T-helper 17 cell (primary cell): ENCODE results near the gene DCAF12. TPM values are rescaled to one million over a fixed set of nuclear protein-coding genes. Genes with fewer than 3 reads are reported as not detected.
"Not testable (repeated sequence)": the region's sequence is repeated elsewhere in the genome, so short reads cannot be mapped to it uniquely, and the experiment has no call there.

Experiments used
- ATAC-seq: fragments of 150-1000 bp; cut with Tn5 transposase; 2 replicates; pipeline ENCODE4 v1.10.0; 2021; ENCODE audit warnings: mild to moderate bottlenecking, moderate library complexity
- DNase-seq, 3 donors: peaks; one replicate each; pipeline versions ENCODE4 v3.0.0 to v3.0.0-alpha.2; 2020 to 2021
- H3K9me3 ChIP-seq: one replicate; pipeline ENCODE4 v1.7.0; 2013; ENCODE audit warnings: low read length, mild to moderate bottlenecking; ENCODE audit not compliant: control insufficient read depth, poor library complexity, severe bottlenecking
- H3K27ac Mint-ChIP-seq: one replicate; pipeline ENCODE4 v1.8.0; 2022; ENCODE audit warnings: mild to moderate bottlenecking, moderate library complexity, mixed read lengths
- H3K27me3 Mint-ChIP-seq: one replicate; pipeline ENCODE4 v1.8.0; 2022; ENCODE audit warnings: mixed read lengths
- H3K36me3 Mint-ChIP-seq: one replicate; pipeline ENCODE4 v1.8.0; 2022; ENCODE audit warnings: low read depth, mixed read lengths
- H3K4me1 Mint-ChIP-seq: one replicate; pipeline ENCODE4 v1.8.0; 2022; ENCODE audit warnings: mild to moderate bottlenecking, mixed read lengths
- H3K4me3 Mint-ChIP-seq: one replicate; pipeline ENCODE4 v1.8.0; 2022; ENCODE audit warnings: mild to moderate bottlenecking, moderate library complexity, mixed read lengths
- total RNA-seq, 4 donors: library from RNA in 2 of 4; stranded (reverse) in 2 of 4; gene quantifications; one replicate each; pipeline ENCODE4 v1.2.3 and lab custom pipeline; 2022 to 2026

Gene DCAF12
- total RNA-seq, 2 donors from 2014 or later = 14.8 TPM

DNA sequence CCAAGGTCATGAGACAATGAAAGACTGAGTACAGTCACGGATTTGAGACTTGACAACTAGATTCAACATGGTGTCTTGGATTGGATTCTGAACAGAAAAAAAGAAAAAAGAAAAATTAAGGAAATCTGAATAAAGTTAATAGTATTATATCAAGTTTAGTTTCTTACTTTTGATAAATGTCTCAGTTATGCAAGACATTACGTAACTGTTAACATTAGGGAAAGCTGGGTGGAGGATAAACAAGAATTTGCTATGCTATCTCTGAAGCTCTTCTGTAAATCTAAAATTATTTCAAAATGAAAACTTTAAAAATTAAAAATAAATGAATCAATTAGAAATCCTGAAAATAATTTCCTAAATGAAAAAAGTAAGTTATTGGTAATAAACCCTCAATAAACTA lies 14.4 kb upstream of the DCAF12 start:
- H3K9me3 ChIP-seq = no peaks in the 10 kb centered on the region
- Mint-ChIP-seq H3K27me3 (no peaks in the 10 kb centered on the region), H3K4me3 (no peak overlapping the region), H3K27ac (no peak overlapping the region), H3K4me1 (peaks cover 11% of the 10 kb centered on the region), H3K36me3 (no peaks in the 10 kb centered on the region)
- DNase-seq = no peak
- no peak for ATAC-seq

DNA sequence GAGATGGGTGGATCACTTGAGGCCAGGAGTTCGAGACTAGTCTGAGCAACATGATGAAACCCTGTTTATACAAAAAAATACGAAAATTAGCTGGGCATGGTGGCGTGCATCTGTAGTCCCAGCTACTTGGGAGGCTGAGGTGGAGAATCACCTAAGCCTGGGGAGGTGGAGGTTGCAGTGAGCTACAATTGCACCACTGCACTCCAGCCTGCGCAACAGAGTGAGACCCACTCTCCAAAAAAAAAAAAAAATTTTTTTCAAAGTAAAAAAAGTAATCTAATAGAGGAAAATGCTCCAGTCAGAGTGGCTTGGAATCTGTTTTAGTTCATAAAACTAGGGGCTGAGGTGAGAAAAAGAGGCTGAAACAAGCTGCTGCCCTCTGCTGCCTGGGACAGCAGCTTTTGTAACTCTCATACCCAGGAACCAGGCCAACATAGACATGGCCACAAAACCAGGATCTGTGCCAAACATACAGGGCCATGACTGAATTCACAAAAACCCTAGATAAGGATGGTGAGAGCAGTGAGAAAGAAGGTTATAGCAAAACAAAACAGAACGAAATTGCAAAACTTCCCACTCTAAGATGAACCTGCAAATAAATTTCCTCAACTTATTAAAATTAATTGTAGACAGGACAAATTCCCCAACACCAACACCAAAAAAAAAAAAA lies 13.1 kb upstream of the DCAF12 start:
- H3K36me3 Mint-ChIP-seq = no peaks in the 10 kb centered on the region
- no peak overlapping the region for H3K4me3 Mint-ChIP-seq
- DNase-seq (no peak), ATAC-seq (no peak)
- no peaks in the 10 kb centered on the region for H3K27me3 Mint-ChIP-seq
- H3K27ac Mint-ChIP-seq = no peak overlapping the region
- no peaks in the 10 kb centered on the region for H3K9me3 ChIP-seq
- peaks cover 9% of the 10 kb centered on the region for H3K4me1 Mint-ChIP-seq

DNA sequence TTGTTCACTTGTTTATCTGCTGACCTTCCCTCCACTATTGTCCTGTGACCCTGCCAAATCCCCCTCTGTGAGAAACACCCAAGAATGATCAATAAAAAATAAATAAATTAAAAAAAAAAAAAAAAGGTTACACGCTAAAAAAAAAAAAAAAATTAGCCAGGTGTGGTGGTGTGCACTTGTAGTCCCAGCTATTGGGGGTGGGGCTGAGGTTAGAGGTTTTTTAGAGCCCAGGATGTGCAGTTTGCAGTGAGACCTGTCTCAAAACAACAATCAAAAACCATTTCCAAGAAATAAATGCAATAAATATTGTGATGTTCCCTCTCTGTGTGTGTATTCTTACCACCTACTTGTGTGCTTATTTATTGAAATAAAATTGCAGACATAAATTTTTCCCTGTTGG lies 12.1 kb upstream of the DCAF12 start:
- not testable (repeated sequence) for H3K27ac Mint-ChIP-seq, H3K36me3 Mint-ChIP-seq, H3K27me3 Mint-ChIP-seq, DNase-seq, H3K4me1 Mint-ChIP-seq, H3K4me3 Mint-ChIP-seq, H3K9me3 ChIP-seq
- peak; percentile 57 for ATAC-seq

DNA sequence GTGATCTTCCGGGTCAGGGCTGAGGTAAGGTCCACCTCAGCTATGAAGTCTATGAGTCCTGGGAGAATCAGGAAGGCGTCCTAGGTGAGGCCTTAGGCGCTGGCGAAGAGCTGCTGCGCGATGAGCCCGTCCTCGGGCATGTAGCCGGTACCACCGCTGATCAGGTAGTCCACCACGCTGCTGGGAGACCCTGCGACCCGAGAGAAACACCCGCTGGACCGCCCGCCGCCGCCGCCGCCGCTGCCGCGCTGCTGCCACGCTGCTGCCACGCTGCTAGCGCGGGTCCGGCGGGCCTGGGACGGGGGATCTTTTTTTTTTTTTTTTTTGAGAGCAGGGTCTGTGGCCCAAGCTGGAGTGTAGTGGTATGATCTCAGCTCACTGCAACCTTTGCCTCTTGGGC lies 8.0 kb upstream of the DCAF12 start:
- H3K27ac Mint-ChIP-seq = no peak overlapping the region
- no peaks in the 10 kb centered on the region for H3K9me3 ChIP-seq
- DNase-seq = no peak
- H3K27me3 Mint-ChIP-seq = no peaks in the 10 kb centered on the region
- H3K36me3 Mint-ChIP-seq = no peaks in the 10 kb centered on the region
- peaks cover 3% of the 10 kb centered on the region for H3K4me1 Mint-ChIP-seq
- H3K4me3 Mint-ChIP-seq = no peak overlapping the region
- no peak for ATAC-seq

DNA sequence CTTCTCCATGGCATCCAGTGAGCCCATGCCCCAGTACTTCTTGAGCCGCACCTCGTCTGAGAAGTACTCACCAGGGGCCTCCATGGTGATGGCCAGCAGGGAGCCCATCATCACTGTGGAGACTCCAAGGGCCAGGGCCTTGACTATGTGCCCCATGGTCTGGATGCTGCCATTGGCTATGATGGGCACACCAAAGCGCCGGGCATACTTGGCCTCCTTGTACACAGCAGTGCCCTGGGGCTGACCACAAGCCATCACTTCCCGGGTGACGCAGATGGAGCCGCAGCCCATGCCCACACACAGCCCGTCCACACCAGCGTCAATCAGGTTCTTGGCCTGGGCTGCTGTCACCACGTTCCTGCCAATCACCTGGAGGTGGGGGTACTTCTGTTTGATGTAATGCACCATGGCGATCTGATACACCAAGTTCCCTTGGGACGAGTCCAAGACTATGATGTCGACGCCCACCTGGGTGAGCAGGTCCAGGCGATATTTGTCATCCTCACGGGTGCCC lies 7.0 kb upstream of the DCAF12 start:
- H3K27me3 Mint-ChIP-seq = no peaks in the 10 kb centered on the region
- H3K4me3 Mint-ChIP-seq = no peak overlapping the region
- no peaks in the 10 kb centered on the region for H3K4me1 Mint-ChIP-seq
- no peaks in the 10 kb centered on the region for H3K36me3 Mint-ChIP-seq
- ATAC-seq (no peak), DNase-seq (no peak)
- H3K9me3 ChIP-seq = no peaks in the 10 kb centered on the region
- no peak overlapping the region for H3K27ac Mint-ChIP-seq

- no peak for DNase-seq
- Mint-ChIP-seq H3K4me3 (no peak overlapping the region), H3K4me1 (peaks cover 4% of the 10 kb centered on the region), H3K36me3 (no peaks in the 10 kb centered on the region), H3K27me3 (no peaks in the 10 kb centered on the region), H3K27ac (no peak overlapping the region)
- ATAC-seq = no peak
- no peaks in the 10 kb centered on the region for H3K9me3 ChIP-seq
Measured at GRCh38 chr9:34131571-34131970, 5.1 kb upstream of the DCAF12 start.

DNA sequence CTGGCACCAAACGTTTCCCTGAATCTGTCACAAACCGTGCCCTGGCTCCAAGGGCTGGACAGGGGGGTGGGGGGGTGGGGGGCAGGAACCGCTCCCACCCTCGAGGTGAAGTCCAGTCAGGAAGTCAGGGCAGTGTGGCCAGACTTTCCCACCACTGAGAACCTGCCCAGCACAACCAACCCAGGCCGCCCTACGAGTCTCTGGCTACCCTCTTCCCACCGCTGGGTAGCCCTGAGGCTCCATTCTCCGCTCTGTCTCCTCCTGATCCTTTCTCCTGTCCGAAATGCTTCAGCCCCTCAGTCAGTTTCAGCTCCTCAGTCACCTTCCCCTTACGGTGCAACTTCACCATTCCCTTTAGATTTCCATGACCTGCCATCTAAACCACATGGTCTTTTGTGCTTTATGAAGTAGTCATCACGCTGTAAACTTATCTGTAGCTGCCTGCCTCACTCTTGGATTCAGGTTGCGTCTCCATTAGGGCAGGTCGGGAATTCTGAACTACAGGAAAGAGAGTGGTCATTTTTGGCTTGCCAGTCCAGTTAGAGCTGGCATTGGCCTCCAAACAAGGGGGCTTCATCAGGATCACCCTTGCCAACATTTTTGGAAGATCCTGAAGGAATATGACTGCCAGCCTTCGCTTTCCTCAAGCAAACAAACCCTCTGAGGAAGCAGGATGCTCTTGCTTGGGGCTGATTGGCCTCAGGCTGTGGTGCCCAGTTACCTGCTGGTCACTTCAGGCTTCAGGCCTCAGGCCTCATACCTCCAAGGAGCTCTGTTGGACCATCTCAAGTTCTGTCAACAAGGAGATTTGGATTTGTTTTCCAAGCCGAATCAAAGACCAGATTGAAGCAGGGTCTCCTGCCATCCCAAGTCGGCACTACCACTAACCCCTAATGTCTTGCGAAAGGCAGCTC lies 794 bp upstream of the DCAF12 start:
- H3K27ac Mint-ChIP-seq = peak overlapping the region; percentile 95
- peak overlapping the region; percentile 98 for H3K4me3 Mint-ChIP-seq
- H3K36me3 Mint-ChIP-seq = peaks cover 6% of the 10 kb centered on the region
- H3K27me3 Mint-ChIP-seq = no peaks in the 10 kb centered on the region
- ATAC-seq (no peak), DNase-seq (no peak)
- H3K9me3 ChIP-seq = no peaks in the 10 kb centered on the region
- H3K4me1 Mint-ChIP-seq = peaks cover 36% of the 10 kb centered on the region

- no peaks in the 10 kb centered on the region for H3K27me3 Mint-ChIP-seq
- H3K27ac Mint-ChIP-seq = peak overlapping the region; percentile 95
- peak overlapping the region; percentile 98 for H3K4me3 Mint-ChIP-seq
- no peaks in the 10 kb centered on the region for H3K9me3 ChIP-seq
- peaks cover 50% of the 10 kb centered on the region for H3K4me1 Mint-ChIP-seq
- peaks cover 6% of the 10 kb centered on the region for H3K36me3 Mint-ChIP-seq
- no peak for DNase-seq
- ATAC-seq = no peak
Measured at GRCh38 chr9:34125681-34126206, 754 bp downstream of the DCAF12 start.

- H3K27me3 Mint-ChIP-seq = no peaks in the 10 kb centered on the region
Measured at GRCh38 chr9:34124926-34125325, 1.6 kb downstream of the DCAF12 start.

DNA sequence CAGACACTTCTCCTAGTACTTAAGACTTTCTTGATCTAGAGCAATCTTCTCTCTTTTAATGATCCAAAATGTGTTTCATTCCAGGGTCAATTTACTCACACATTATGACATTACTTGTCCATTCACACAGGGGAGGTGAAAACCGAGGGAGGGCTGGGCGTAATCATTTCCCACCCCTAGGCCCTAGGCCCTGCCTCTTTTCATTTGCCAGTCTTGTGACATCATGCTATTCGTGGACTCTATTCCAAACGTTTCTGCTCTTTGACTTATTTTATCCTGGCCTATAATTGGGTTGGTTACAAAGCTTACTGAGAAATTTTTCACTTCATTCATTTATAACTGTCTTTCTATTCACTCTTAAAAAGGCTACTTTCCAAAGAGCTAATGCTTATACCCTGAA lies 2.4 kb downstream of the DCAF12 start:
- H3K4me1 Mint-ChIP-seq = peaks cover 52% of the 10 kb centered on the region
- peaks cover 6% of the 10 kb centered on the region for H3K36me3 Mint-ChIP-seq
- DNase-seq (no peak), ATAC-seq (no peak)
- no peaks in the 10 kb centered on the region for H3K9me3 ChIP-seq
- peak overlapping the region; percentile 98 for H3K4me3 Mint-ChIP-seq
- no peaks in the 10 kb centered on the region for H3K27me3 Mint-ChIP-seq
- peak overlapping the region; percentile 95 for H3K27ac Mint-ChIP-seq

More at GRCh38 chr9:34124926-34125325, 1.6 kb downstream of the DCAF12 start:
- DNase-seq (no peak), ATAC-seq (no peak)
- no peaks in the 10 kb centered on the region for H3K9me3 ChIP-seq
- Mint-ChIP-seq H3K36me3 (peaks cover 6% of the 10 kb centered on the region), H3K4me3 (peak overlapping the region; percentile 98), H3K27ac (peak overlapping the region; percentile 95), H3K4me1 (peaks cover 52% of the 10 kb centered on the region)

- no peaks in the 10 kb centered on the region for H3K9me3 ChIP-seq
- Mint-ChIP-seq H3K4me3 (peak overlapping the region; percentile 98), H3K27ac (peak overlapping the region; percentile 95), H3K27me3 (no peaks in the 10 kb centered on the region), H3K4me1 (peaks cover 52% of the 10 kb centered on the region), H3K36me3 (peaks cover 6% of the 10 kb centered on the region)
- DNase-seq = no peak
- peak; percentile 24 for ATAC-seq
Measured at GRCh38 chr9:34123682-34124081, 2.8 kb downstream of the DCAF12 start.

- H3K4me1 Mint-ChIP-seq = peaks cover 50% of the 10 kb centered on the region
- H3K27ac Mint-ChIP-seq = no peak overlapping the region
- no peak overlapping the region for H3K4me3 Mint-ChIP-seq
- DNase-seq = no peak
- H3K36me3 Mint-ChIP-seq = peaks cover 6% of the 10 kb centered on the region
- ATAC-seq = no peak
- H3K9me3 ChIP-seq = no peaks in the 10 kb centered on the region
- H3K27me3 Mint-ChIP-seq = no peaks in the 10 kb centered on the region
Measured at GRCh38 chr9:34121996-34122395, 4.5 kb downstream of the DCAF12 start.

DNA sequence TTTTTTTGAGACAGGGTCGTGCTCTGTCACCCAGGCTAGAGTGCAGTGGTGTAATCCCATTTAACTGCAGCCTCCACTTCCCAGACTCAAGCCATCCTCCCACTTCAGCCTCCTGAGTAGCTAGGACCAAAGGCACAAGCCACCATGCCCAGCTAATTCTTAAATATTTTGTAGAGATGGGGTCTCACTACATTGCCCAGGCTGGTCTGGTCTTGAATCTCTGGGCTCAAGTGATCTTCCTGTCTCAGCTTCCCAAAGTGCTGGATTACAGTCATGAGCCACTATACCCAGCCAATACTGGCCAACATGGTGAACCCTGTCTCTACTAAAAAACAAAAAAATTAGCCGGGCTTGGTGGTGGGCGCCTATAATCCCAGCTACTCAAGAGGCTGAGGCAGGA lies 6.8 kb downstream of the DCAF12 start:
- H3K27me3 Mint-ChIP-seq = no peaks in the 10 kb centered on the region
- DNase-seq = no peak
- H3K9me3 ChIP-seq = no peaks in the 10 kb centered on the region
- no peak overlapping the region for H3K27ac Mint-ChIP-seq
- no peak overlapping the region for H3K4me3 Mint-ChIP-seq
- peaks cover 41% of the 10 kb centered on the region for H3K4me1 Mint-ChIP-seq
- H3K36me3 Mint-ChIP-seq = peaks cover 4% of the 10 kb centered on the region
- ATAC-seq = no peak
